Endometrial microvascular endothelial cells (primary cell): ENCODE data around the gene EVI2A. TPM values are rescaled to one million over a fixed set of nuclear protein-coding genes. Genes with fewer than 3 reads are reported as not detected.
"Not testable (repeated sequence)": the region's sequence is repeated elsewhere in the genome, so short reads cannot be mapped to it uniquely, and the experiment has no call there.

ENCODE experiments used
- in situ Hi-C: cut with HindIII; loops from 2 replicates; pipeline ENCODE4 v1.10.0; 2017; ENCODE audit warnings: low sequenced_read_pairs, low pct_unique_long_range_greater_than_20kb; ENCODE audit errors: inconsistent ontology term
- total RNA-seq: library from RNA; depleted of rRNA; stranded (reverse); fragments of >200 nt; gene quantifications from one replicate; pipeline ENCODE4 v1.2.3, GENCODE V29; 2015; ENCODE audit errors: inconsistent ontology term

EVI2A gene
- total RNA-seq, 1 donor from 2014 or later: 3.6 TPM

GRCh38 chr17:31314782-31315100, 6.7 kb downstream of the EVI2A start:
- in situ Hi-C loops: no loop called here

- in situ Hi-C loops: no loop called here
These were observed 7.2 kb downstream of the EVI2A start, which contains the start of gene EVI2B for GRCh38 chr17:31313982-31314781. TSS of gene EVI2B (minus strand) at chr17:31314054. CDS start at chr17:31305609, 8,445 bp downstream.

- in situ Hi-C loops: not testable (repeated sequence)
These were observed 9.2 kb downstream of the EVI2A start for GRCh38 chr17:31312223-31312622.

GRCh38 chr17:31311526-31311925, 9.9 kb downstream of the EVI2A start:
- in situ Hi-C loops: no loop called here

- in situ Hi-C loops: no loop called here
These were observed 10.5 kb downstream of the EVI2A start for GRCh38 chr17:31310886-31311285.

GRCh38 chr17:31310260-31310659, 11.2 kb downstream of the EVI2A start:
- in situ Hi-C loops: no loop called here

- in situ Hi-C loops: no loop called here
These were observed 11.9 kb downstream of the EVI2A start for GRCh38 chr17:31309556-31309955.

- in situ Hi-C loops: no loop called here
These were observed 12.8 kb downstream of the EVI2A start for GRCh38 chr17:31308372-31309334.

GRCh38 chr17:31307640-31308039, 13.8 kb downstream of the EVI2A start:
- in situ Hi-C loops: no loop called here

- in situ Hi-C loops: no loop called here
These were observed 21.8 kb downstream of the EVI2A start for GRCh38 chr17:31299624-31300023.

- in situ Hi-C loops: no loop called here
These were observed 24.3 kb downstream of the EVI2A start, which contains the start of gene OMG for GRCh38 chr17:31297090-31297489. TSS of gene OMG (minus strand) at chr17:31297239. CDS start at chr17:31296331, 908 bp downstream.

- in situ Hi-C loops: no loop called here
These were observed 25.3 kb downstream of the EVI2A start for GRCh38 chr17:31296142-31296541.

GRCh38 chr17:31295489-31295871, 25.9 kb downstream of the EVI2A start:
- in situ Hi-C loops: no loop called here

GRCh38 chr17:31294820-31295488, 26.5 kb downstream of the EVI2A start:
- in situ Hi-C loops: no loop called here

- in situ Hi-C loops: no loop called here
These were observed 27.2 kb downstream of the EVI2A start for GRCh38 chr17:31294231-31294630.

GRCh38 chr17:31293581-31293980, 27.8 kb downstream of the EVI2A start:
- in situ Hi-C loops: no loop called here

- in situ Hi-C loops: no loop called here
These were observed 29.6 kb downstream of the EVI2A start for GRCh38 chr17:31291820-31292219.

GRCh38 chr17:31289790-31290189, 31.6 kb downstream of the EVI2A start:
- in situ Hi-C loops: no loop called here

- in situ Hi-C loops: not testable (repeated sequence)
These were observed 33.5 kb downstream of the EVI2A start for GRCh38 chr17:31287932-31288331.
